Esophagus squamous epithelium (tissue), 5 donors: ENCODE results near the gene NUTF2. TPM values are rescaled to one million over a fixed set of nuclear protein-coding genes. Genes with fewer than 3 reads are reported as not detected.
"Not testable (repeated sequence)": the region's sequence is repeated elsewhere in the genome, so short reads cannot be mapped to it uniquely, and the experiment has no call there.

ENCODE experiments used
- DNase-seq: peaks from one replicate; lab custom pipeline; 2025; lab: John Stamatoyannopoulos, UW
- H3K27ac ChIP-seq, 4 donors: fragments of 200-600 bp; sonication (generic); one replicate each; pipeline ENCODE4 v1.5.1; 2016 to 2019; ENCODE audit warnings: mild to moderate bottlenecking in 1 of 4
- H3K27me3 ChIP-seq, 4 donors: fragments of 200-600 bp; sonication (generic); 1 replicate in 3 of 4; 2 replicates in 1 of 4; pipeline versions ENCODE4 v1.5.1 to v1.6.0; 2017 to 2021; ENCODE audit warnings: antibody characterized with exemption in 1 of 4
- H3K36me3 ChIP-seq, 3 donors: fragments of 200-600 bp; sonication (generic); one replicate each; pipeline ENCODE4 v1.5.1; 2016 to 2019
- H3K4me1 ChIP-seq, 3 donors: fragments of 200-600 bp; sonication (generic); one replicate each; pipeline ENCODE4 v1.5.1; 2017 to 2019
- H3K4me3 ChIP-seq, 4 donors: fragments of 200-600 bp; sonication (generic); 1 replicate in 3 of 4; 2 replicates in 1 of 4; pipeline ENCODE4 v1.5.1; 2016 to 2019; ENCODE audit warnings: mild to moderate bottlenecking in 2 of 4, moderate library complexity in 1 of 4
- H3K9me3 ChIP-seq, 3 donors: fragments of 200-600 bp; sonication (generic); one replicate each; pipeline ENCODE4 v1.5.1; 2016 to 2019
- POLR2A ChIP-seq, 4 donors: fragments of 450-650 bp; IDR thresholded peaks; one replicate each; pipeline ENCODE4 v1.6.1; 2017; ENCODE audit warnings: antibody characterized with exemption in 4 of 4, mild to moderate bottlenecking in 4 of 4, moderate library complexity in 3 of 4
- WGBS, 2 donors: methylation state at CpG; one replicate each; pipeline ENCODE4 v1.1.5; 2018; 5-methylcytosine and 5-hydroxymethylcytosine counted together
- intact Hi-C: fragments of 100-400 bp; cut with DNase I; formaldehyde crosslinking; loops from one replicate; pipeline ENCODE4 v1.15.0; 2022
- total RNA-seq, 4 donors: library from RNA; depleted of rRNA; stranded (reverse); fragments of >200 nt; gene quantifications; one replicate each; pipeline ENCODE4 v1.1.0, GENCODE V29; 2016
- TF ChIP-seq, protein P1 (sequence below), 6 experiments: fragments of 450-650 bp in 4 of 6; fragments of 200-600 bp in 2 of 6; sonication (generic) in 2 of 6; IDR thresholded peaks; one replicate each; pipeline ENCODE4 v1.5.1; 2016 to 2019; ENCODE audit warnings: antibody characterized with exemption in 6 of 6, mild to moderate bottlenecking in 4 of 6, moderate library complexity in 4 of 6
- donor health status: DM: yes; HTN: yes; CAD: no.

The NUTF2 gene
- total RNA-seq, 4 donors from 2014 or later: 41.4 to 85.1 (median 63.7) TPM

DNA sequence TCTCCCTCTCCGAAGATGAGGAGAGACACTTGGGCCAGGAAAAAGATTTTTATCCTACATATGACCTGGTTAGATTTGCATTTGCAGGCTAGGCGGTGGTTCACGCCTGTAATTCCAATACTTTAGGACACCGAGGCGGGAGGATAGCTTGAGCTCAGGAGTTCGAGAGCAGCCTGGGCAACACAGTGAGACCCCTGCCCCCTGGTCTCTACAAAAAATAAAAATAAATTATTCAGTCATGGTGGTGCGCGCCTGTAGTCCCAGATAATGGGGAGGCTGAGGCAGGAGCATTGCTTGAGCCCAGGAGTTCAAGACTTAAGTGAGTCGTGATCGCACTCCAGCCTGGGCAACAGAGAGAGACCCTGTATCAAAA is 12.5 kb upstream of the NUTF2 start:
- H3K4me3 ChIP-seq: peak overlapping the region in 3 of 4 donors; percentile 70 to 88 (median 76)
- H3K9me3 ChIP-seq: no peaks in the 10 kb centered on the region
- no peak for TF ChIP-seq POLR2A (IDR thresholded peaks at IDR 0.05)
- TF ChIP-seq, protein P1, sequence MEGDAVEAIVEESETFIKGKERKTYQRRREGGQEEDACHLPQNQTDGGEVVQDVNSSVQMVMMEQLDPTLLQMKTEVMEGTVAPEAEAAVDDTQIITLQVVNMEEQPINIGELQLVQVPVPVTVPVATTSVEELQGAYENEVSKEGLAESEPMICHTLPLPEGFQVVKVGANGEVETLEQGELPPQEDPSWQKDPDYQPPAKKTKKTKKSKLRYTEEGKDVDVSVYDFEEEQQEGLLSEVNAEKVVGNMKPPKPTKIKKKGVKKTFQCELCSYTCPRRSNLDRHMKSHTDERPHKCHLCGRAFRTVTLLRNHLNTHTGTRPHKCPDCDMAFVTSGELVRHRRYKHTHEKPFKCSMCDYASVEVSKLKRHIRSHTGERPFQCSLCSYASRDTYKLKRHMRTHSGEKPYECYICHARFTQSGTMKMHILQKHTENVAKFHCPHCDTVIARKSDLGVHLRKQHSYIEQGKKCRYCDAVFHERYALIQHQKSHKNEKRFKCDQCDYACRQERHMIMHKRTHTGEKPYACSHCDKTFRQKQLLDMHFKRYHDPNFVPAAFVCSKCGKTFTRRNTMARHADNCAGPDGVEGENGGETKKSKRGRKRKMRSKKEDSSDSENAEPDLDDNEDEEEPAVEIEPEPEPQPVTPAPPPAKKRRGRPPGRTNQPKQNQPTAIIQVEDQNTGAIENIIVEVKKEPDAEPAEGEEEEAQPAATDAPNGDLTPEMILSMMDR (IDR thresholded peaks at IDR 0.05): no peak
- no peaks in the 10 kb centered on the region for H3K27me3 ChIP-seq
- DNase-seq: no peak
- H3K27ac ChIP-seq: peak overlapping the region in 3 of 4 donors; percentile 81 to 86 (median 85)
- intact Hi-C loops: no loop called here
- peaks cover 11 to 42% (median 12%) of the 10 kb centered on the region in 3 donors for H3K4me1 ChIP-seq
- peaks cover 20 to 31% (median 27%) of the 10 kb centered on the region in 3 donors for H3K36me3 ChIP-seq
- WGBS, 2 donors: 62 to 89% methylated on average over 10 of the region's 10 CpGs

DNA sequence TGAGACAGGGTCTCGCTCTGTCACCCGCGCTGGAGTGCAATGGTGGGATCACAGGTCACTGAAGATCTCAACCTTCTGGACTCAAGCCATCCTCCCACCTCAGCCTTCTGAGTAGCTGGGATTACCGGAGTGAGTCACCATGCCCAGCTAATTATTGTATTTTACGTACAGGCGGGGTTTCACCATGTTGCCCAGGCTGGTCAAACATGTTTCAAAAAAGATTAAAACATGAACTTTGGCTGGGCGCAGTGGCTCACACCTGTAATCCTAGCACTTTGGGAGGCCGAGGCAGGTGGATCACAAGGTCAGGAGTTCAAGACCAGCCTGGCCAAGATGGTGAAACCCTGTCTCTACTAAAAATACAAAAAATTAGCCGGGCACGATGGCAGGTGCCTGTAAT is 9.5 kb upstream of the NUTF2 start:
- intact Hi-C loops, H3K9me3 ChIP-seq, H3K36me3 ChIP-seq, H3K27me3 ChIP-seq, H3K4me3 ChIP-seq, DNase-seq: not testable (repeated sequence)
- H3K27ac ChIP-seq: peak overlapping the region in 1 of 4 donors; percentile 42
- 43 to 66% methylated on average over 10 of the region's 10 CpGs for WGBS, 2 donors
- H3K4me1 ChIP-seq: peaks cover 11 to 48% (median 12%) of the 10 kb centered on the region in 3 donors

- WGBS, 2 donors: 77 to 91% methylated on average over 2 of the region's 2 CpGs
- no peak for DNase-seq
- H3K4me3 ChIP-seq: no peak overlapping the region
- intact Hi-C loops: no loop called here
- H3K36me3 ChIP-seq: no peaks in the 10 kb centered on the region
- H3K27me3 ChIP-seq: no peaks in the 10 kb centered on the region
- TF ChIP-seq, protein P1 (IDR thresholded peaks at IDR 0.05): no peak
- no peak for TF ChIP-seq POLR2A (IDR thresholded peaks at IDR 0.05)
- H3K9me3 ChIP-seq: no peaks in the 10 kb centered on the region
- peaks cover 6 to 47% (median 8%) of the 10 kb centered on the region in 3 donors for H3K4me1 ChIP-seq
- no peak overlapping the region for H3K27ac ChIP-seq
Measured at GRCh38 chr16:67837811-67838210, 8.9 kb upstream of the NUTF2 start.

DNA sequence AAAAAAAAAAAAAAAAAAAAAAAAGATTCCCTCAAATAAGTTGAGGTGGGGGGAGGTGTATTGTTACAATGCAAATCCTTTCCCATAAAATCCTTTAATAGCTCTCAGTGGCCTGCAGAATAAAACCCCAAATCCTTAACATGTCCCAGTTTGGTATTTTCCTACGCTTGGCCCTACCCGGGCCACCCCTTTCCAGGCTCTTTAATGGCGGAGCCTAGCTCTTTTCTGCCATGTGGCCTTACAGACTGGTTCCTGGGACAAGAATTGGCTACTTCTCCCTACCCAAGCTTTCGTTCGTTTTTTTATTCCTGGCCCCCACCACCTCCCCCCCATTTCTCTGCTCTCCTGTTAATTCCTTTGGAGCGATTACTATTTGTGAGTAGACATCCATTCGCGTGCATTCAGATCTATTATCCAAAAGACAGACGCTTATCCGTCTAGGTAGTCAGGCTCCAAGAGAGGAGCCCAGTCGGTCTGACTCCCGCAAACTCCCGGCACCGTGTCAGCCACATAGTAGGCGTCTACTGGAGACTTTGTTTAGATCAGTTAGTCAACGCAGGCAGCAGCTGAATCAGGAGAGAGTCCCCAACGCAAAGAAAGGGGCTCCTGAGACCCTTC is 5.4 kb upstream of the NUTF2 start:
- Histone ChIP-seq H3K36me3 (no peaks in the 10 kb centered on the region), H3K9me3 (no peaks in the 10 kb centered on the region), H3K4me3 (peak overlapping the region; percentile 76 to 86 (median 82)), H3K27ac (peak overlapping the region; percentile 99 to 100 (median 100)), H3K27me3 (no peaks in the 10 kb centered on the region), H3K4me1 (peaks cover 28 to 59% (median 34%) of the 10 kb centered on the region in 3 donors)
- intact Hi-C loops: no loop called here
- WGBS, 2 donors: 44 to 58% methylated on average over 8 to 15 of the region's 17 CpGs
- no peak for DNase-seq
- no peak for TF ChIP-seq POLR2A (IDR thresholded peaks at IDR 0.05)
- TF ChIP-seq, protein P1 (IDR thresholded peaks at IDR 0.05): no peak

DNA sequence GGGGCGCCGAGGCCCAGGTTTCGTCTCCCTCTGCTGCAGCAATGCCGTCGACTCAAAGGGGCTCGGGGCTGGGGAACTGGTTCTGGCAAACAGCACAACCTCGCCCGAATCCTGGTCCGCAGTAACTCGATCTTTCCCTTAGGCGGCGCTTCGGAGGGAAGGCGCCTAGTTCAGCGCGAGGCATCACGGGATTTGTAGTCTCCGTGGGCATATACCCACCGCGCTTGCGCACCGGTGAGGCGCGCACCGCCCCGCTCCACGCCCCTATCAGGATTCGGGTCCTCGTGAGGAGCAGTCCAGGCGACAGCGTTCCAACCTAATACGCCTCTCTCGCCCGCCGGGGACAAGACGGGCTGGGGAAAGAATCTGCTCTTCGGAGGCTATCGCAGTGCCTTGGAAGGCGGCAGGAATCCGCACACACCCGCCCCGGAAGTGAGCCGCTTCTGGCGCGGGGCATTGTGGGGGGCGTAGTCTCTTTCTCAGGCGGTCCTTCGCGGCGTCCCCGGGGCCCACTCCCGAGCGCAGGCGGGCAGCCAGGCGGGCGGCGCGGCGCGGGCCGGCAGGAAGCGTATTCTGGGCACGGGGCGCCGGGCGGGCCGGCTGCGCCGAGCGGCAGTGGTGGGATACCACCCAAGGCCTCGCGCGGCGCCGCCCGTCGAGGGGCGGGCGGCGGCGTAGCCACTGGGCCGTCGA is 4.8 kb upstream of the NUTF2 start, which contains the start of gene THAP11:
TSS of gene THAP11 (plus strand) at position 505 of the 693 bp plus-strand sequence. CDS start 235 bp downstream, outside the sequence.
- Histone ChIP-seq H3K9me3 (no peaks in the 10 kb centered on the region), H3K4me3 (peak within 1 kb of the TSS; percentile 76 to 86 (median 82)), H3K36me3 (no peaks in the 10 kb centered on the region), H3K27me3 (no peaks in the 10 kb centered on the region), H3K4me1 (peaks cover 28 to 58% (median 34%) of the 10 kb centered on the region in 3 donors), H3K27ac (peak within 1 kb of the TSS; percentile 99 to 100 (median 100))
- 0% methylated on average over 8 of the region's 83 CpGs; no CpG with 5 or more reads in 1 of the 2 donors for WGBS, 2 donors
- DNase-seq: peak; percentile 75
- intact Hi-C loops: no loop called here
- peak in 3 of 4 donors; percentile 16 to 80 (median 66) for TF ChIP-seq POLR2A (IDR thresholded peaks at IDR 0.05)
- TF ChIP-seq, protein P1 (IDR thresholded peaks at IDR 0.05): peak; percentile 83 to 96 (median 90)
